ENCODE measurements around the gene ADAMTS9. TPM values are rescaled to one million over a fixed set of nuclear protein-coding genes. Genes with fewer than 3 reads are reported as not detected.

The ADAMTS9 gene
- total and polyA plus RNA-seq, 8 donors, result 5.5 to 107 (median 30.5) TPM

DNA sequence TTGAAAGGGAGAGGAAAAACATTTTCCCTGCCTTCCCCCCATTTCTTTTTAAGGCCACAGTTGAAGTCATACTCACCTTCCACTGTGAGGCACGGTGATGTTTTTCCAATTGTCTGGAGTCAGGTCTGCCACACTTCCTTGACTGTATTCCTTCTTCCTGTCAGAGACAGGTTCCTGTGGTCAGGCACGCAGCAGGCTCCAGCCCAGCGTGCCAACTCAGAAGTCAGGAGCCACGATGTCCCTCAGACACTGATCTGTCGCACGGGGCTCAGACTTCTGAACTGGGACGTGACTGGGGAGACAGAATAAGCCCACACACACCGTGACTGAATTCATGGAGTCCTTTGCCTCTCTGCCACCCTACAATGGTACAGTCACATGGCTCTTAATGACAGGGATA is 41.2 kb upstream of the ADAMTS9 start:
- Histone ChIP-seq H3K36me3 (no peaks in the 10 kb centered on the region), H3K27ac (no peak overlapping the region), H3K27me3 (no peaks in the 10 kb centered on the region), H3K9me3 (no peaks in the 10 kb centered on the region), H3K4me3 (no peak overlapping the region), H3K4me1 (peaks cover 0 to 13% (median 4%) of the 10 kb centered on the region in 4 donors)
- no peak for DNase-seq
- intact Hi-C loops (cut with DNase I; ENCODE audit: low total_unique reads), result no loop called here
- TF ChIP-seq EP300 (IDR thresholded peaks at IDR 0.05) (no peak), POLR2A (IDR thresholded peaks at IDR 0.05) (no peak), POLR2AphosphoS5 (IDR thresholded peaks at IDR 0.05) (no peak)
- TF ChIP-seq, protein P1, sequence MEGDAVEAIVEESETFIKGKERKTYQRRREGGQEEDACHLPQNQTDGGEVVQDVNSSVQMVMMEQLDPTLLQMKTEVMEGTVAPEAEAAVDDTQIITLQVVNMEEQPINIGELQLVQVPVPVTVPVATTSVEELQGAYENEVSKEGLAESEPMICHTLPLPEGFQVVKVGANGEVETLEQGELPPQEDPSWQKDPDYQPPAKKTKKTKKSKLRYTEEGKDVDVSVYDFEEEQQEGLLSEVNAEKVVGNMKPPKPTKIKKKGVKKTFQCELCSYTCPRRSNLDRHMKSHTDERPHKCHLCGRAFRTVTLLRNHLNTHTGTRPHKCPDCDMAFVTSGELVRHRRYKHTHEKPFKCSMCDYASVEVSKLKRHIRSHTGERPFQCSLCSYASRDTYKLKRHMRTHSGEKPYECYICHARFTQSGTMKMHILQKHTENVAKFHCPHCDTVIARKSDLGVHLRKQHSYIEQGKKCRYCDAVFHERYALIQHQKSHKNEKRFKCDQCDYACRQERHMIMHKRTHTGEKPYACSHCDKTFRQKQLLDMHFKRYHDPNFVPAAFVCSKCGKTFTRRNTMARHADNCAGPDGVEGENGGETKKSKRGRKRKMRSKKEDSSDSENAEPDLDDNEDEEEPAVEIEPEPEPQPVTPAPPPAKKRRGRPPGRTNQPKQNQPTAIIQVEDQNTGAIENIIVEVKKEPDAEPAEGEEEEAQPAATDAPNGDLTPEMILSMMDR (IDR thresholded peaks at IDR 0.05), result no peak
- 78 to 84% (median 81%) methylated on average over 8 of the region's 8 CpGs for WGBS, 5 donors

DNA sequence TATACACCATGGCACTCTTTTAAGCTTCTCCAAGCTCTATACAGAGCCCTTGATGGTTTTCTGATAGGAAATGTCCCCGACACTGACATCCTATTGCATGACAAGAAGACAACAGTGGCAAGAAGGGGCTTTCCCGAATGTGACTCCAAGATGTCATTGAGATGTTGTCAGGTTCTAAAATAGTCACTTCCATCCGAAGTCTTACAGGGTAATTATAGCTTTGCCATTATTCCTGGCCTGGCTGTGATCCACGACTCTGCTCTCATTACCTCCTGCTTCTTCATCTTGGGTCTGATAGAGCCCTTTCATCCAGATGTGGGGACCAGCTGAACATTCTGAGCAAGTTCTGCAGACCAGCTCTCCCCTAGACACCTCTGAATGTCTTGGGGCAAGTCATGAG is 40.6 kb upstream of the ADAMTS9 start:
- TF ChIP-seq POLR2AphosphoS5 (IDR thresholded peaks at IDR 0.05) (no peak), EP300 (IDR thresholded peaks at IDR 0.05) (no peak), POLR2A (IDR thresholded peaks at IDR 0.05) (no peak)
- TF ChIP-seq, protein P1 (IDR thresholded peaks at IDR 0.05), result no peak
- Histone ChIP-seq H3K36me3 (no peaks in the 10 kb centered on the region), H3K9me3 (no peaks in the 10 kb centered on the region), H3K27me3 (no peaks in the 10 kb centered on the region), H3K27ac (no peak overlapping the region), H3K4me1 (peaks cover 0 to 13% (median 4%) of the 10 kb centered on the region in 4 donors), H3K4me3 (no peak overlapping the region)
- no peak for DNase-seq
- intact Hi-C loops (cut with DNase I; ENCODE audit: low total_unique reads), result no loop called here
- 50 to 84% (median 60%) methylated on average over 4 of the region's 4 CpGs for WGBS, 5 donors

DNA sequence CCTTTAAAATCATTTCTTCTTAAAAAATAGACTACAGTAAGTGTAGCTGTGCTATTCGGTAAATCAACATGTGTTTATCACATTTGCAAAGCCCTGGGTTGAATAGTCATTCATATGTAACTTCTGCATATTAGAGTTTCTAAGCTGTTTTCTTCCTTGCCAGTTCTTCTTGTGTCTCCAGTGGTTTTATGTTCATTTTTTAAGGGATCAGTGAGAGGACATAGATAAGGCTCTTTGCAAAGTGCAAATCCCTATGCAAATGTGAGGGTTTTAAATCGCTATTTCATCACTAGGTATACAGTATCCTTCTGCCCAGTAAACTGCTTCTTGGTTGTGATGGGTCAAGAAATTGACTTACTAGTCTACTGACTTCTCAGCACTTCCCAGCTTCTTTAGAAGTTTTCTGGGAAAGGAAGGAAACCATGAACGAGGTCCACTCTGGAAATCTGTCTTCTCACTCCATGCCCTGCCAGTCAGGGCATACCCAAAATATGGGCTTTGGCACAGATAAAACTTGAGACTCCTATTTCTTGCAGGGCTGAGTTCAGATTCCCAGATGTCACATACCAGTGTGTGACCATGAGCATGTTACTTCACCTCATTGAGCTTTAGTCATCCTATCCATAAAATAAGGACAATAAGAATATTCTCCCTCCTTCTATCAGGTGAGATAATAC is 38.8 kb upstream of the ADAMTS9 start:
- H3K27me3 ChIP-seq, result no peaks in the 10 kb centered on the region
- TF ChIP-seq, protein P1 (IDR thresholded peaks at IDR 0.05), result no peak
- TF ChIP-seq EP300 (IDR thresholded peaks at IDR 0.05) (no peak), POLR2AphosphoS5 (IDR thresholded peaks at IDR 0.05) (no peak), POLR2A (IDR thresholded peaks at IDR 0.05) (no peak)
- intact Hi-C loops (cut with DNase I; ENCODE audit: low total_unique reads), result no loop called here
- no peak overlapping the region for H3K27ac ChIP-seq
- peaks cover 0 to 13% (median 4%) of the 10 kb centered on the region in 4 donors for H3K4me1 ChIP-seq
- no peaks in the 10 kb centered on the region for H3K9me3 ChIP-seq
- no peaks in the 10 kb centered on the region for H3K36me3 ChIP-seq
- H3K4me3 ChIP-seq, result no peak overlapping the region
- WGBS, 5 donors, result 84 to 91% (median 88%) methylated on average over 3 of the region's 3 CpGs
- no peak for DNase-seq

DNA sequence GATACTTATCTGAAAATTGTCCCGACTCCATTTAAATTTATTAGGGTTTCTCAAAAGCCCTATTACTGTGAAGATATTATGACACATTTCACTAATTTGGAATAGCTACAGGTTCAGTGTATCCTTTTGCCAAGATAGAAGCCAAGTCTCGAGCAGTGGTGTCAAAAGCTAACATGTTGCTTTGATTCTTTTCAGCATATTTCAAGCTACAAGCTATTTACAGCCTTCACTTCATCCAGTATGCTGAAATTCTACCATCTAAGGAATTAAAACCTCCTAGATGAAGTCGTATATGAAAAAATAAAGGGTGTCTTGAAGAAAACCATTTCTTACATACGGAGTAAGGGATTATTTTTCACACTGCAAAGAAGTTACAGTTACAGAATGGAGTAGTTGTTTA is 31.2 kb upstream of the ADAMTS9 start:
- intact Hi-C loops (cut with DNase I; ENCODE audit: low total_unique reads), result no loop called here
- TF ChIP-seq, protein P1 (IDR thresholded peaks at IDR 0.05), result no peak
- TF ChIP-seq POLR2A (IDR thresholded peaks at IDR 0.05) (no peak), EP300 (IDR thresholded peaks at IDR 0.05) (no peak), POLR2AphosphoS5 (IDR thresholded peaks at IDR 0.05) (no peak)
- H3K4me3 ChIP-seq, result no peak overlapping the region
- no peaks in the 10 kb centered on the region for H3K27me3 ChIP-seq
- H3K36me3 ChIP-seq, result no peaks in the 10 kb centered on the region
- peaks cover 0 to 11% (median 0%) of the 10 kb centered on the region in 4 donors for H3K4me1 ChIP-seq
- 82 to 91% (median 90%) methylated on average over 4 of the region's 4 CpGs for WGBS, 5 donors
- H3K9me3 ChIP-seq, result no peaks in the 10 kb centered on the region
- H3K27ac ChIP-seq, result no peak overlapping the region
- no peak for DNase-seq
